HG02938 (cell line): Measurements from ENCODE around the gene COX17.

Experiments
- ATAC-seq: cut with Tn5 transposase; IDR thresholded peaks from one replicate; pipeline ENCODE4 v1.9.1; 2021; ENCODE audit warnings: mild to moderate bottlenecking, moderate library complexity; ENCODE audit not compliant: unreplicated experiment

The COX17 gene

DNA sequence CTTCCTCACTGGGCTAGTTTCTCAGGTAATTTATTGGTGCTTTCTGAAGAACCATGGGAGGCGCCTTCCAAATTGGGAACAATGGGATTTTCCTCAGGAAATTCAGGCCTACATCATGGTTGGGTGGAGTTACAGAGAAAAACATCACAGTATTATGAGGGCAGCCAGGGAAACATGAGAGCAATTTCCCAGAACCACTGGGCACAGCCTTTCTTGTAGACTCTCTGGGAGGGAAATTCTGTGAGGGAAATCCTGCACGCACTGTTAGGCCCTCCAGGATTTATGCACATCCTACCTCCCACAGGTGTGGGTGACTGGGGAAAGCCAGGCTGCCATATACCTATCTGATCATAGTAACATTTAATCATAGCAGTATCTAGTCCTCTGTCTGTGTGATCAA is 30.0 kb downstream of the COX17 start:
- no peak for ATAC-seq

GRCh38 chr3:119645813-119646212 is 31.4 kb downstream of the COX17 start:
- no peak for ATAC-seq

DNA sequence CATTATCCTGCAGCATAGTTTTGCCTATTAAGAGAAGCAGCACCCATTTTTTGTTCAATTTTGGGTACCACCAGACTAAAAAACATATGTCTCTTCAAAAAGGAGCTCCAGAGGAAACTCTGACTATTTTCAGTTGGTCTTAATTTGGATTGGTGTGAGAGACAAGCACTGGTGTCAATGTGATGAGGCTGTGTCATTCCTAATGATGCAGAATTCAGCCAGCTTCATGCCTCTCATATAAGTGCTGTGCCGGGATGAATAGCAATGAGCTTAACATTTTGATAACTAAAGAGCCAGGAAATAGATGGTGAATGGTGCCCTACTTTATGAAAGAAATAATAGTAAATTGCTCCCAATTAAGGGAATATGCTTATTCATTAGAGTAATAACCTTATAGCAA is 32.7 kb downstream of the COX17 start:
- no peak for ATAC-seq

GRCh38 chr3:119643528-119643927 is 33.7 kb downstream of the COX17 start:
- ATAC-seq = no peak

GRCh38 chr3:119642746-119643473 is 34.3 kb downstream of the COX17 start:
- ATAC-seq = no peak

- no peak for ATAC-seq
Measured at GRCh38 chr3:119641416-119641815, 35.8 kb downstream of the COX17 start.

DNA sequence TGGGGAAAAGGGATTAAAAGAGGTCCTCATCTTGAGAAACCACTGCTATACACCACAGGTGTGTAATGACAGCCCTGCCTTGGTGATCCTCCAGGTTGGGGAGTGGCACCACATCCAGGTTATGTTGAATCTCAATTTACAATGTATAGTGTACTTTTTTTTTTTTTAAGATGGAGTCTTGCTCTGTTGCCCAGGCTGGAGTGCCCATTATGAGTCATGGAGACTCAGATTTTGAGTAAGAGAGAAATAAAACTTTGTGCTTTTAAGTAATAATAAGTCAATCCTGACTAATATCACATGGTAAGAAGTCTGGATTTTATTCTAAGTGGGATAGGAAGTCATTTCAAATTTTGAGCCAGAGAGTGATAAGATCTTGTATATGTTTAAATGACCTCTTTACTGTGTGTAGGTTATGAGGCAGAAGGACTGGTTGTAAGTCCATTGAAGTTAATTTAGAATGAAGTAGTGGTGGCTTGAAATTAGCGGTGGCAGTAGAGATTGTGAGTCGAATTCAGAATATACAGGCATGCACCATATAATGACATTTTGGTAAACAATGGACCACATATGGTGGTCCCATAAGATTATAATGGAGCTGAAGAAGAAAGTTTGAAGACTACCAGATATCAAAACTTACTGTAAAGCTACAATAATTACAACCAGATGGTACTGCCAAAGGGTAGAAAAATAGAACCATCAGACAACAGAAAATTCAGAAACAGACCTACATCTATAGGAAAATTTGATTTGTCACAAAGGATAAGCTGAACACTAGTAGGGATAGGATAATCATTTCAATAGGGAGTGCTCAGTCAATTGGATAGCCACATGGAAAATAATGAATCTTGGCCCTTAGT is 37.5 kb downstream of the COX17 start:
- no peak for ATAC-seq

DNA sequence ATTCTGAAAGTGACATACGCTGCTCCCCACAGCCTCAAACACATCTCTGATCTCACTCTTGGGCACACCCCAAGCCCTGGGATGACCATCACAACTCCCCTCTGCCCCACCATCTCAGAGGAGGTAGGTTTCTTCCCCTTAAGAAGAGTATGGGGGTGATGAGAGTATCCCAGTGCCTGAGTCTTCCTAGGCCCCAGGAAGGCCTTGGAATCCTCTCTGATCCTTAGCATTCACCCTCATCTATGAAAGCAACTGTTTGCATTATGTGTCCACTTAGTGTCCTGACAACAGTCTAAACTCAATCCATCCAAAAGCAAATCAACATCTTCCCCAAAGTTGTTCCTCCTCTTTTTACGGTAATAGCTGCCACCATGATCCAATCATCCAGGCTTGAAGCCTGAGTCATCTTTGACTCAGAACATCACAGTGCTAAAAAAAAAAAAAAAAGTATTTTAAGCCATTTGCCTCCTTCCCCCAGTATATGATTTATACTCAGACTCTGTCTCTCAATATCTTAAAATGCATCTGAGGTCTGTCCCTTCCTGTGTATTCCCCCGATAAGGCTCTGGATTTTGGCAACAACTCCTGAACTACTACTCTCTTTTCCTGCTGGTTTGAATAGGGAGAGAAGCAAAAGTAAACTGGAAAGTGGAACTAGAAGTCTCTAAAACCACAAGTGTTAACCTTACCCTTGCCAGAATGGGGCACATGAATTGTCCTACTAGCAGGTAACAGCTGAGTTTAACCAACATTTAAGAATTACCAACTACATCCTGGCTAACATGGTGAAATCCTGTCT is 39.3 kb downstream of the COX17 start:
- peak; percentile 33 for ATAC-seq

- no peak for ATAC-seq
Measured at GRCh38 chr3:119636891-119637611, 40.2 kb downstream of the COX17 start.

GRCh38 chr3:119636249-119636648 is 41.0 kb downstream of the COX17 start:
- ATAC-seq = no peak

GRCh38 chr3:119635719-119636118 is 41.5 kb downstream of the COX17 start:
- ATAC-seq = no peak

DNA sequence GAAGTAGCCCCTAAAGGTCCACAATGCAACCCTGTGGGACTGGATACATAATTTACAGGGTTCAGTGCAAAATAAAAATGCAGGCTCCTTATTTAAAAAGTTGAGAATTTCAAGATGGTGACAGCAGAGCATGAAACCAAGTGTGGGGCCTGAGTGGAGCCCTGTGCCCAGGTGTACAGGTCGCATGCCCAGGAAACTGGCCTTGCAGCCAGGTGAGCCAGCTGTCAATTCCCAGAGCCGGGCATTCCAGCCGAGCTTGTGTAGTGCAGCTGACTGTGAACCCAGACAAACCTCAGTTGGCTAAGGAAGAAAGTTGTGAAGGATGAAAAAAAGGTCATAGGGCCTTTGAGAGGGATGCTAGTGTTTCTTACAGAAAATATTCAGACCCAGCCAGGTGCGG is 44.4 kb downstream of the COX17 start:
- ATAC-seq = no peak

GRCh38 chr3:119632216-119632615 is 45.0 kb downstream of the COX17 start:
- no peak for ATAC-seq

GRCh38 chr3:119631516-119631915 is 45.7 kb downstream of the COX17 start:
- no peak for ATAC-seq

- ATAC-seq = no peak
Measured at GRCh38 chr3:119630880-119631329, 46.3 kb downstream of the COX17 start.

DNA sequence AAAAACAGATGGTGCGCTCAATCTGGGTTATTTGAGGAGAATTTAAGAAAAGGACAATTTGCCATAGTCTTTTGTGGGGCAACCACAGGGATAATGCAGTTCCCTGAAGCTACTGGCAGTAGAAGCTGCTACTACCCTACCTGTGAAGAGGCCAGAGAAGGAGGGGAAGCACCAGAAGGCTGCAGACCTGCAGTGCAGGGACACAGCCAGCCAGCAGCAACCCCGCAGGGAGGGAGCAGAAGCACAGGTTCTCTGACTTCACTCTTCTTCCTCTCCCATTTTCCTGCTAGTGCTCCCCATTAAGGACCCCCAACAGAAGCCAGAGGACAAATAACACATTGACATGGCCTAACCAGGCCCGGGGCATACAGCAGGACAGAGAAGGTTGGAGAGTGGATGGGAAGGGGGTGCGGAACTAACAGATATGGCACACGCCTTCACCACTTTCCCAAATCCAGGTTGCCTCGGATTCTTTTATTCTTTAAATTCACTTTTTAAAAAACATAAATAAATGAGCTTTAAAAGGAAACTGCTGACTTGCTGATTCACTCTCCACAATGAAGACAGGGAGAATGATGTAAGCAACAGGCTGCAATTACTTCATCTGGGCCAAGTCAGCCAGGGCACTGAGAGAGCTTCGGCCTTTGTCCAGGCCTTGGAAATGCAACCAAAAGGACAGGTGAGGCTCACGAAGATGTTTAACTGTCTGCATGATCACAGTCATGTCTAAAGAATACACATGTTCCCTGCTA is 46.9 kb downstream of the COX17 start:
- ATAC-seq = no peak

GRCh38 chr3:119628816-119629445 is 48.3 kb downstream of the COX17 start:
- ATAC-seq = peak; percentile 35

DNA sequence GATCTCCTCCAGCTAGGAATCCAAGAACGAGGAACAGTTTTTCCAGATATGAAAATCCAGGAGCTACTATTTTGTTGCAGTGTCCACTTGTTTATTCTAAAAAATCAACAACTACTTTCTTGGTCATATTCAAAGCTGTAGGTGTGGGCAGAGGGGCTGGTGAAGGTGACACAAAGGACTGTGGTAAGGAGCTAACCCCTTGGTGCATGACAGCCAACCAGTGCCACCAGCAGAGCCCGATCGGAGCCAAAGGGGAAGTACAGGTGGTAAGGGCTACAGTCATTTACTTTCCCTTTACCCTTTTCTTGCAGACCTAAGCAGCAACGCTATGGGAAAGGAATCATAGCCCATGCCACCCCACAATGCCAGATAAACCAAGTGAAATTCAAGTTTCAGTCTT is 48.8 kb downstream of the COX17 start:
- peak; percentile 58 for ATAC-seq

DNA sequence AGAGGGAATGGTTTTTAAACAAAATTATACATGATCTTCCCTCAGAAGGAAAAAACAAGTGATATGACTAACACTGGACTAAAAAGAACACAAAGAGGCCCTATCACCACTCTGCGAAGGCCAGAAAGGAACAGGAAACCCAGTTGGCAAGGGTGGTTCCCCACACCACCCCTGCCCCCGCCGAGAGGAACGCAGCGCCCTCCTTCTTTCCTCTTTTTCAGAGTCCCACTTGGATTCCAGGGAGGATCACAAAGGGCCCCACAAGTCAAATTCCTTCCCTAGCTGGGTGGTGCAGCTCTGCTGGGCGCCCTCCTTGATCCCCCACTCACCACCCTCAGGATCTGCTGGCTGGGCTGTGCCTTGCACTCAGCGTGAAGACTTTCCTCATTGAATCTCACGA is 49.7 kb downstream of the COX17 start:
- no peak for ATAC-seq

DNA sequence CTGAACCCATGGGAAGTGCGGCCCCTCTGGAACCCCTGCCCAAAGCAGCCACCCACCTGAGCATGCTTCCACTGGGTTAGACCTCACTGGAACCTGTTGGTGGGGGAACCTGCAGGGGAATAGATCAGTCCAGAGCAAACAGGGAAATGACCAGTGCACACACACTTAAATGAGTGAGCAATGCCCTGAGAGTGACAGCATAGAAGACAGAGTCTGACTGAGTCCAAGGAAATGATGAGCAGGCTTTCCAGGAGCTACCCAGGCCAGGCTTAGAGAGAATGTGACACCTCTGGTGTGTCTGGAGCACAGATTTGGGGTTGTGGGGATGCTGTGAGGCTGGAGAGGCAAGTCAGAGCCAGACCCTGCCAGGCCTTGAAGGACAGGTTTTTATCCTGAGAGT is 51.0 kb downstream of the COX17 start:
- ATAC-seq = no peak
